Fibroblast of skin of left biceps (primary cell): ENCODE measurements around the gene TMEM217.
"Not testable (repeated sequence)": the region's sequence is repeated elsewhere in the genome, so short reads cannot be mapped to it uniquely, and the experiment has no call there.

Experiments
- DNase-seq, 2 experiments: peaks; one replicate each; pipeline ENCODE4 v3.0.0-alpha.2; 2013; ENCODE audit warnings: low read depth in 2 of 2

Gene TMEM217

DNA sequence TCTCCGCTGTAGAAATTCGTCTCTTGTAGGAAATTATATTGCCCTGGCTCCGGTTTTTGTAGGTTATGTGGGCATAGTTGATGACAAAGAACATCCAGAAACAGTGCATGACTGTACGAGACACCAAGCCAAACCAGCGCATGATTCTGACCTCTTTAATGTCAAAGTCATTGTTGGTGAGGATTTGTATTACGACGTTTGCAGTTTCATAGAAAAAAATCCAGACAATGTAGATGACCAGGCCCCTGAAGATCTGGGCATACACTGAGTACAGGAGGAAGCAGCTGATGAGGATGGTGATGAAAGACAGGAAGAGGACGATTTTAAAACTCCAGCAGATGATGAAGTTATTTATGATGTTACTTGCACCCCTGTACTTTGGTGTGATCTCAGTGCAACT is 39.4 kb downstream of the TMEM217 start:
- DNase-seq = no peak

DNA sequence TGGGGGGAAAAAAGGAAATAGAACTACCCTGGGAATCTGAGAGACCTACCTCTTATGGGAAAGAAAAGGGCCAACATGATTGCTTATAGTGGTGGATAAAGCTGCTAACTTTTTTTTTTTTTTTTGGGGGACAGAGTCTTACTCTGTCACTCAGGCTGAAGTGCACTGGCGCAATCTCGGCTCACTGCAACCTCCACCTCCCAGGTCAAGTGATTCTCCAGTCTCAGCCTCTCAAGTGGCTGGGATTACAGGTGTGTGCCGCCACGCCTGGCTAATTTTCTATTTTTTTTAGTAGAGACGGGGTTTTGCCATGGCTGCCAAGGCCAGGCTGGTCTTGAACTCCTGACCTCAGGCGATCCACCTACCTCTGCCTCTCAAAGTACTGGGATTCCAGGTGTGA is 39.9 kb downstream of the TMEM217 start:
- DNase-seq = no peak

DNA sequence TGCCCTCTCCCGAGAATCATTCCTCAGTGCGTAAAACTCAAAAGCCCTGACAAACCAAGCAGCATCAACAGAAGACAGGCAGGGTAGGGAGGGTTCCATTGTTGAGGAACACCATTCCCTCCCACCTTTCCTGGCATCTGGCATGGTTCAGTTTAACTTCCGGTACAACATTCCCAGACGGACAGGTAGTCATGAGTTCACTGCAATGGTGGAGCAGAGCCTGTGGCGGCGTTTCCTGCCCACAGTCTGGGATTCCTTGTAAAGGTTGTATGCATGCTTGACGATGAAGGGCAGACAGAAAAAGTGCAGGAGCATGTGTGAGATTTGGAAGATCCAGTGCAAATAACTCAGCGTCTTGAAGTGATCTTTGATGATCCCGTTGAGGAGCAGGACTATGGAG is 45.7 kb downstream of the TMEM217 start:
- no peak for DNase-seq

DNA sequence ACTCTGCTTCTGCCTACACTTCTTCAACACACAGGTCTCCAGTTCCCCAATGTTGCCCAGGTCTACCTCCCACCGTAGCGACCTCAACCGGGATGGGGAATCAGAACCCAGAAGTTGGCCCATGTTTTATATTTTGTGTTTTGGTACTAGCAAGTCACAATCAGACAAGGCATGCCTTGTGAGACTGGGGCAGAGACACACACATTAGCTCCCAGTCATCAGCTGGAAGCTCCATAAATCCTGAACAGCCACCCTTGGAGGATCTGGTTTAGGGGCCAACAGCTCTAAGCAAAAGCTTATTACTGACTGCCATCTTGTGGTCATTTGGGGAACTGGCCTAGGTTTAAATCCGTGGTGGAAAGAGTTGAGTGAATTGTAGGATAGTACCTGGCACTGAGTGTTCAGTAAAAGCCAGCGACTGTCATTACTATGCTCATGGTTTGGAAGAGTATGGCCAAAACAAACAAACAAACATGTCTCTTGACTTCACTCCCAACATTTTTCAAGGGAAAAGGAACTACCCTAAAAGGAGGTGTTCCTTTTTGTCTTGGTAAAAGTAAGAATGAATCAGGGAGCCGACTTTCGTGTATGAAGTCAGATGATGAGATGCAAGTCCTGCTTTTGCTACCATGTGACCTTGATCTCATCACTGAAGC is 47.5 kb downstream of the TMEM217 start:
- peak; percentile 53 to 63 for DNase-seq

DNA sequence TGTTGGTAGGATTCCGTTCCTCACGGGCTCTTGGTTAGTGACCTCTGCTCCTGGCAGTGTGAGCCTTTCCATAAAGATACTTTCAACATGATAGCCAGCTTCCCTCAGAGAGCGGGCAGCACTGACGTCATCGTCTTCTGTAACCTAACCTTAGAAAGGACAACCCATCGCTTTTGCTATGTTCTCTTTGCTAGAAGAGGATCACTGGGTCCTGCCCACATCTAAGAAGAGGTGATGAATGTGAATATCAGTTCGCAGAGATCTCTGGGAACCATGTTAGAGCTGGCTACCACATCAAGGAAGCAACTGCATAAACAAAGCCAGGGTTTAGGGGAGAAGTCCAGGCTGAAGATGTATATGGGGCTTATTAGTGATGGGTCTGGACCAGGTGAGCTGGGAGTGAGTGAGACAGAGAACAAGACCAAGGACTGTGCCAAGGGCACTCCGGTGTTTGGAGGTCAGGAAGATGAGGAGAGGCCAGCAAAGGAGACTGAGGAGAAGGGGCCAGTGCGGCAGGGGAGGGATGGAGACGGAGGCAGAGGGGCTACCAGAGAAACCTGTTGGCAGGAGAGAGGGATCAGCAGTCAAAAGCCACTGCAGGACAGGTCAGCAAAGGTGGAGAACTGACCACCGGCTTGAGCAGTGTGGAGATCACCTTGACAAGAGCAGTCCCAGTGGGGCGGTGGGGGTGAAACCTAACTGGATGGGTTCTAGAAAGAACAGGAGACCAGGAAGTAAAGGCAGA is 48.3 kb downstream of the TMEM217 start:
- DNase-seq = no peak

DNA sequence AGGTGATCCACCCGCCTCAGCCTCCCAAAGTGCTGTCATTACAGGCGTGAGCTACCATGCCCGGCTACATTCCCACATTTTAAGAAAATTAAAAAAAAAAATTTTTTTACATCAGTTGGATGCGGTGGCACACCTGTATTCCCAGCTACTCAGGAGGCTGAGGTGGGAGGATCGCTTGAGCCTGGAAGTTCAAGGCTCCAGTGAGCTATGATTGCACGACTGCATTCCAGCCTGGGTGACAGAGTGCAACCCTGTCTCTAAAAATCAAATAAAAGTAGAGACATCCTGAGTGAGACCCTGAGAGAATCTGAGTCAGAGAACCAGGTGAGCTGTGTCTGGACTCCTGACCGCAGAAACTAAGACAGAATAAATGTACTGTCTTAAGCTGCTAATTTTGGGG is 49.2 kb downstream of the TMEM217 start:
- DNase-seq = no peak

DNA sequence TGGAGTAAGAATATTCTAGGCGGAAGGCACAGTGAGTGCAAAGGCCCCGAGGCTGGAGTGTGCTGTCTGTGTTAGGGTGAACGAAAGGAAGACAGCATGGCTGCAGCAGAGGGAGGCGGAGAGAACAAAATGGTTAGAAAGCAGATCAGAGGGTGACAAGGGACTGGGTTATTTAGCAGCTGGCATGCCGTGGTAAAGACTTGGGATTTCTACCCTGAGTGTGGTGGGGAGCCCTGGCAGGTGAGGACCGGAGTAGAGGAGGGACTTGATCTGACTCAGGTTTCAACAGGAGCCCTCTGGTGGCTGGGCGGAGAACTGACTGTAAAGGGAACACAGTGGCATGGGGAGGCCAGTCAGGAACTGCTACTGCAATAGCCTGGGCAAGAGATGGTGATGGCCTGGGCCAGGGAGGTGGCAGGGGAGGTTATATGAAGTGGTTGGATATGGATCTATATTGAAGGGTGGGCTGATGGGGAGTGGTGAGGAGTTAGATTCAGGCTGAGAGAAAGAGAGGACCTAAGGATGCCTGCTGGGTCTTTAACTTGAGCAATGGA is 50.0 kb downstream of the TMEM217 start:
- DNase-seq = peak; percentile 26 to 32

DNA sequence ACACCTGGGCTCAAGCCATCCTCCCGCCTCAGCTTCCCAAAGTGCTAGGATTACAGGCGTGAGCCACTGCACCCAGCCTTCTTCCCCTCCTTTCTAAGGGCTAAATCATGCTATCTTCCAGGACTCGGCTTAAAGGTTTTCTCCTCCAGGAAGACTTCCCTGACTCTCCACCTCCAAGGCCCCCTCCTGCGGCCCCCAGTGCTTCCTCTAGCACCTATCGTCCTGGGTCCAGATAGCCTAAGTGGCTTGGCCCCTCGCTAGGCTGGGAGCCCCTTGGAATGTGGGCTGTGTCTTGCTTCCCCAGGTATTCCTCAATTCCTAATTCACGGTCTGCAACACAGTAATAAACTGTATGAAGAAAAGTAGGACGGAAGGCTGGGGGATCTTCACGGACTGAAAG is 51.3 kb downstream of the TMEM217 start:
- DNase-seq = no peak

DNA sequence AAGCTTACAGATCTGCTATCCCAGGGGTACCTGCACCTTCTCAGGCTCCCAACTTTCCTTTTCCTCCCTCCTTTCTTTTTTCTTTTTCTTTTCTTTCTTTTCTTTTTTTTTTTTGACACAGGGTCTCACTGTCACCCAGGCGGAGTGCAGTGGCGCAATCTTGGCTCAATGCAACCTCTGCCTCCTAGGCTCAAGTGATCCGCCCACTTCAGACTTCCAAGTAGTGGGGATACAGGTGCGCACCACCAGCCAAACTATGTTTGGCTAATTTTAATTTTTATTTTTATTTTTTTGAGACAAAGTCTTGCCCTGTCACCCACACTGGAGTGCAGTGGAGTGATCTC is 52.0 kb downstream of the TMEM217 start:
- DNase-seq = no peak

DNA sequence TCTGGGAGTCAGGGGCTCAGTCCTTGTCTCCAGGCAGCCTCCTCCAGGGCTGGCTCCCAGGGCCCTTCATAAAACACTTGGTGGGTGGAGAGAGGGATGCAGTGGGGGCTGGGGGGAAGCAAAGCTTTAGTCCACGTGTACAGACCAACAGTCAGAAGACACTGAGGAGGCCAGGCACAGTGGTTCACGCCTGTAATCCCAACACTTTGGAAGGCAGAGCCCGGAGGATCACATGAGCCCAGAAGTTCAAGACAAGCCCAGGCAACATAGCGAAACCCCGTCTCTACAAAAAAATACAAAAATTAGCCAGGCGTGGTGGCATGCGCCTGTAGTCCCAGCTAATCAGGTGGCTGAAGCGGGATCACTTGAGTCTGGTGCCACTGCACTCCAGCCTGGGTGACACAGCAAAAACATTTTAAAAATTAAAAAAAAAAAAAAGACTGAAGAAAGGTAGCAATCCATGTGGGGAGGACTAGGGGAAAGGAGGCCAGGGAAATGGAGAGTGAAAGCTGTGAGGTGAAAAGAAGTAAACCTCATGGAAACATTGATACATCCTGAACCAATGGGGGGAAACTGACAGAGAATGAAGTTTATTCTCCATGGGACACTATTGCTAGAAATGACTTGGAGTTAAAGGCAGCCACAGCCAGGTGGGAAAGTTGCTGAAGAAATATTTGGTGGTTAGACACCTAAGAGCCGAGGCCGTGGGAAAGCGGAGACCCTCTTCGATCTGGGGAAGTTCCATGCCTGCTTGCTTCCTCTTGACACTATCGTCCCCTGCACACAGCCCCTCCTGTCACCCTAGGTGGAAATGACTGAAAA is 52.6 kb downstream of the TMEM217 start:
- DNase-seq = no peak

DNA sequence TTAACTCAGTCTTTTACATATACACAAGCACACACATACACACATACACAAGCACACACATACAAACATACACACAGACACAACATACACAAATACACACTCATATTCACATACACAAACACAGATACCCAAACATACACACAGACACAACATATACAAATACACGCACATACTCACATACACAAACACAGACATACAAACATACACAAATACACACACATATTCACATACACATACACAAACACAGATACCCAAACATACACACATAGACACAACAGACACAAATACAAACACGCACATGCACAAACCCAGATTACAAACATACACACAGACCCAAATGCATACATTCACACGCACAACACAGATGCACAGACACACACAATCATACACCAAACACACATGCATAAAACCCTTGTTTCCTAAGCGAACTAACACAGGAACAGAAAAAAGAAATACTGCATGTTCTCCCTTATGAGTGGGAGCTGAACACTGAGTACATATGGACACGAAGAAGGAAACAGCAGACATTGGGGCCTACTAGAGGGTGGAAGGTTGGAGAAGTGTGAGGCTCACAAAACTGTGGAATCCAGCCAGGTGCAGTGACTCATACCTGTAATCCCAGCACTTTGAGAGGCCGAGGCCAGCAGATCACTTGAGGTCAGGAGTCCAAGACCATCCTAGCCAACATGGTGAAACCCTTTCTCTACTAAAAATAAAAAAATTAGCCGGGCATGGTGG is 53.8 kb downstream of the TMEM217 start:
- DNase-seq = peak; percentile 14 to 16

DNA sequence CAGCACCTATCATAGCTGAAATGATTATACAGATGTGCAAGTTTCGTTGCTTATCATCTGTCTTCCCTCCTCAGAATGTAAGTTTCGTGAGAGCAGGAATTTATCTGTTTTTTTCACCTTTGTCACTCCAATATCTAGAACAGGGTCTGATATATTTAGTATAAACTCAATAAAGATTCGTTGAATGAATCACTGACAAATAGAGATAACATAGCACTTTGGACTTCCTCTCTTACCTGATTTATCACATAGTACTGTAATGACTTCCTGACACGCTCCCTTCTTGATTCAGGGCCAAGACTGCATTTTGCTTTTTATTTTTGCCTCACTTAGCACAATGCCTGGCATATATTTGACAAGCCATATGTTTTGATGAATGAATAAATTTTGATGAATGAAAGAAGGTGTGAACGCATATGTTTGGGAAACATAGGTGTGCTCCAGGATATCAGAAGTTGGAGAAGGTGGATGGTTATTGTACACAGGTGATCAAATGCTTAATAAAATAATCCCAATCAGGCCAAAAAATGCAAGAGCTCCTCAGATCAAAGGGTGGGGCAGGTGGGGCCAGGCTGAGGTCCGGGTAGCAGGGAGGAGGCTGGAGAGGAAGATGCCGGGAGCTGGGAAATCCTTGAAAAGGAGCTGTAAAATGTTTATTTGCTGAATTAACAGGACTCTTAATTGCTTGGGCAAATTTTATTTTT is 55.0 kb downstream of the TMEM217 start:
- DNase-seq = no peak

DNA sequence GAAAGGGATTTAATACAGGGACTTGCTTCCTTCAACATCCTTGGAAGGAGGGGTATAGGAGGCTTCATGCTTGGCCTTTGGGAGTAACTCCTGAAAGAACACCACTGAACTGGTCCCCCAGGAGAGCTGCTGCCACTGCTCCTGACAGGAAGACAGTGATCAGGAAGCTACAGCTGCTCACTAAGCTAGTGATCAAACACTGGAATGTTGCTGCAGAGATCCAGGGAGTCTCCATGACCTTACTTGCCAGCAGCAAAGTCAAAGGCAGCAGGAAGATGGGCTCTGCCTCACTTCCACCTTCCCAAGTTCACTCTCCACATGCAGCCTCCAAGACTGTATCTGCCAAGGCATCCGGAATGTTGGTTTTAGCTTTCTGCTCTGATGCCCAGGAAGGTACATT is 56.2 kb downstream of the TMEM217 start:
- DNase-seq = no peak

DNA sequence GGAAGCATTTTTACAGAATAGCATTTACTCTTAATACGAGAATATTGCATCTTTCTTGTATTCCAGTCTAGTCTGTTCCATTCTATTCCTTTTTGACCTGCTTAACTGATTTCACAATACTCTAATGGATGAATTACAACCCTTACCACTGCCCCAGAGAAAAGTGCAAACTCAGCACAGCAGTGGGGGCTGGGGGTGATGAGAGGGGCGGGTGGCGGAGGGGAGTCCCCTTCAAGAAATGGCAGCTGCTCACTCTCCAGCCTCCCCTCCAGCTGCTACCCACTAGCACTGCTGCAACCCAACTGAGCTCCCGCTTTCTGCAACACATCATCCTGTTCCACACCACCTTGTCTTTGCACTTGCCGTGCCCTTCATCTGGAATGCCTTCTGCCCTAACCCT is 57.9 kb downstream of the TMEM217 start:
- no peak for DNase-seq

DNA sequence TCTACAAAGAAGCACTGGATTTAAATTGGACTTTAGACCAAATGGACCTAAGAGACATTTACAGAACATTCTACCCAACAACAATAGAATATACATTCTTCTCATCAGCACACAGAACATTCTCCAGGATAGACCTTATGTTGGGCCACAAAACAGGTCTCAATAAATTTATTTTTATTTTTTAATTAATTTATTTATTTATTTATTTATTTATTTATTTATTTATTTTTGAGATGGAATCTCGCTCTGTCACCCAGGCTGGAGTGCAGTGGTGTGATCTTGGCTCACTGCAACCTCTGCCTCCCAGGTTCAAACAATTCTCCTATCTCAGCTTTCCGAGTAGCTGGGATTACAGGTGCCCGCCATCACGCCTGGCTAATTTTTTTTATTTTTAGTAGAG is 61.5 kb downstream of the TMEM217 start:
- DNase-seq = not testable (repeated sequence)

DNA sequence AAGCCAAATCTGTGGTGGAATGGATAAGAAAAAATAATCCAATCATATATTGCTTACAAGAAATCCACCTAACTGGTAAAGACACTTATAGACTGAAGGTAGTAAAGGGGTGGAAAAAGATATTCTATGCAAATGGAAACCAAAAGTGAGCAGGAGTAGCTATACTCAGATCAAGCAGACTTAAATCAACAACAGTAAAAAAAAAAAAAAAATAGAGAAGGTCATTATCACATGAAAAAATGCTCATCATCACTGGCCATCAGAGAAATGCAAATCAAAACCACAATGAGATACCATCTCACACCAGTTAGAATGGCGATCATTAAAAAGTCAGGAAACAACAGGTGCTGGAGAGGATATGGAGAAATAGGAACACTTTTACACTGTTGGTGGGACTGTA is 63.1 kb downstream of the TMEM217 start:
- DNase-seq = not testable (repeated sequence)

DNA sequence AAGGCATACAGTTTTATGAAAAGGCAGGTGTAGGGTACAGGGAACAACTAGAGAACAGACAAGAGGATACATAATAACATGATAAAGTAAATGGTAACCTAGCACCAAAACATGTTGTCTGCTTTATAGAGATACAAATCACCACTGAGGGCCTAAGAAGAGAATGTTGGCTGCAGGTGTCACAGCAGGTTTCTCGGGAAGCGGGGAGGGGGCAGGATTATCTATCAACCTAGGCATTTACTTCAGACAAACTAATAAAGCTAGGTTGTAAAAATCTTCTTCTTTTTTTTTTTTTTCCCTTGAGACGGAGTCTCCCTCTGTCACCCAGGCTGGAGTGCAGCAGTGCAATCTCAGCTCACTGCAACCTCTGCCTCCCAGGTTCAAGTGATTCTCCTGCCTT is 65.3 kb downstream of the TMEM217 start:
- no peak for DNase-seq

DNA sequence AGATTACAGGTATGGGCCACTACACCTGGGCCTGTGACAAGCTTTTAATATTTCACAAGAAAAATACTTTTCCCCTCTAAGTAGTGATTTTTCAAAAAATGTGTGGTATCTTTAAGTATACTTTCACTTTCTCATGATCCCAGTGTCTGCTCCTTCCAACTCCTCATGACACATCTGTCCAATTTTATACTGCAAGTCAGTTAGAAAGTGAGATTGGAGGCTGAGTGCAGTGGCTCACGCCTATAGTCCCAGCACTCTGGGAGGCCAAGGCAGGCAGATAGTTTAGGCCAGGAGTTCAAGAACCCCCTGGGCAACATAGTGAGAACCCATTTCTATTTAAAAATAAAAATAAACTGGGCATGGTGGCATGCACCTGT is 67.8 kb downstream of the TMEM217 start:
- DNase-seq = no peak

DNA sequence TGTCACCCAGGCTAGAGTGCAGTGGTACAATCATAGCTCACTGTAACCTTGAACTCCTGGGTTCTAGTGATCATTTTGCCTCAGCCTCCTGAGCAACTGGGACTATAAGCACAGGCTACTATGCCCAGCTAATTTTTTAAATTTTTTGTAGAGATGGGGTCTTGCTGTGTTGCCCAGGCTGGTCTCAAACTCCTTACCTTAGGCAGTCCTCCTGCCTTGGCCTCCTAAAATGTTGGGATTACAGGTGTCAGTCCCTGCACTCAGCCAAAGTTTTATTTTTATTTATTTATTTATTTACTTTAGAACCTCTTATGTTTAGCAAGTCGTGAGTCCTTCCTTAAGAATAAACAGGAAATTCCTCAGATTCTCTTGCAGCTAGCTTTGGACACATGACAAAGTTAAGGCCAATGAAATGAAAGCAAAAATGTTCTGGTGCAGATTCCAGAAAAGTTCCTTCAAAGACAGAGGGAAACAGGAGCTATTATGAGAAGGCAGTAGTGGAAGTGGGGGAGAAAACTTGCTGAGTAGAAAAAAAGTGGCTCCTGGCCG is 68.9 kb downstream of the TMEM217 start:
- no peak for DNase-seq

DNA sequence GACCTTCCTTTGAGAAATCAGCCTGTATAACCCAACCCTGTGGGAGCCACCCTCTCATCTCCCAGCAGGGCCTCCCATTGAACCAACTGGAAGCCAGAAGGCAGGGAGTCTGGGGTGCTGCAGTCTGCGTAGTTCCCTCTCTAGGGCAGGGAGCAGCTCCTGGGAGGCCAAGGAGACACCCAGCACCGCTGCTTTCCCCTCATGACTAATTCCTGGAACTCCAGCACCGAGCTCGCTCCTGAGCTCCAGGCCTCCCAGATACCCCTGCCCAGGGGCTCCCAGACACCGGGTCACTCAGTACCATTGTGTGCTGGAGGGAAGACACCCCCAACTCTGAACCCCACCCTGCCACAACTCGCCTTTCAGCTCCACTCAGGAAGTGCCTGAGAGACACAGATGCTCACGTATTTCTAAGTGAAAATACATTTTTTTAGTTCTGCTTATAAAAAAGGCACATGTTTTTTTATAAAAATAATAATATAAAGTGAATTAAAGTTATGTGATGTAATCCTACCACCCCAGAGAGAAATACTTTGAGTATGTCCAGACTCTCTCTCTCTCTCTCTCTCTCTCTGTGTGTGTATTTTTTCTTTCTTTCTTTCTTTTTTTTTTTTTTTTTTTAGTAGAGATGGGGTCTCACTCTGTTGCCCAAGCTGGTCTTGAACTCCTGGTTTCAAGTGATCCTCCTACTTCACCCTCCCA is 70.5 kb downstream of the TMEM217 start:
- no peak for DNase-seq
